LNCAP (cell line): ENCODE measurements around the gene WNT1.

Source experiments
- CTCF ChIP-seq: fragments of 450-650 bp; IDR thresholded peaks from 2 replicates; pipeline ENCODE4 v1.5.1; 2017; ENCODE audit warnings: mild to moderate bottlenecking

WNT1 gene

GRCh38 chr12:49018261-49019119, 40.4 kb downstream of the WNT1 start, which contains the start of gene PRKAG1:
Gene PRKAG1, minus strand, starts transcription at chr12:49018776. Its CDS starts 36 bp downstream, at chr12:49018740.
- peak; percentile 53 for TF ChIP-seq CTCF

GRCh38 chr12:49019120-49019430, 41.0 kb downstream of the WNT1 start:
- TF ChIP-seq CTCF = no peak

GRCh38 chr12:49019443-49020324, 41.6 kb downstream of the WNT1 start:
- peak; percentile 26; the same call in 1 of the 2 replicates for TF ChIP-seq CTCF

GRCh38 chr12:49020441-49020840, 42.3 kb downstream of the WNT1 start:
- no peak for TF ChIP-seq CTCF

GRCh38 chr12:49021292-49021915, 43.3 kb downstream of the WNT1 start:
- TF ChIP-seq CTCF = no peak

GRCh38 chr12:49022558-49023178, 44.5 kb downstream of the WNT1 start:
- no peak for TF ChIP-seq CTCF

- TF ChIP-seq CTCF = no peak
Observed at GRCh38 chr12:49023812-49024211, 45.7 kb downstream of the WNT1 start.
